Renal cortex interstitium (tissue), 11 donors: ENCODE data around the gene HIPK2. TPM values are rescaled to one million over a fixed set of nuclear protein-coding genes. Genes with fewer than 3 reads are reported as not detected.

Experiments
- DNase-seq, 11 donors: peaks; one replicate each; pipeline ENCODE4 v3.0.0-alpha.2; 2013; ENCODE audit warnings: low read depth in 9 of 11, low spot score in 4 of 11; ENCODE audit errors: extremely low read depth in 1 of 11
- polyA plus RNA-seq, 3 donors: library from polyadenylated mRNA; unstranded; fragments of 120-200 nt; gene quantifications; one replicate each; pipeline ENCODE4 v1.2.1, GENCODE V29; 2013; ENCODE audit not compliant: insufficient read length in 3 of 3

HIPK2 gene
- polyA plus RNA-seq, 3 donors, result 95.7 to 105 (median 99.3) TPM

DNA sequence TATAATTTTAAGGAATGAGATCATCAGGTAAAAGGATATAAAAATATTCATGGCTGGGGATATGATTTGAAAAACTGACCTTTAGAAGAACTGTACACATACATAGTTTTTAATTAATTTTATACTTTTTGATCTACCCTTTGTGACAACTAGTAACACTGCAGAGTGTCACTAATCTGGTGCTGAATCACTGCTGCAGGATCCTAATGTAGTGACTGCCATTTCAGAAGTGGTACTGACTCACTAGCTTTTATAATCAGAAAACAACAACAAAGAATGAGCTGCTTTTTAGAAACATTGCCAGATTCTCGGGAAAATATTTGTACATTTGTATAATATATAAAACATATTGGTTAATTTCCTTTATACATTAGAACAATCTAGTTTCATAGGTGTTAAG lies 110.4 kb downstream of the HIPK2 start:
- no peak for DNase-seq

DNA sequence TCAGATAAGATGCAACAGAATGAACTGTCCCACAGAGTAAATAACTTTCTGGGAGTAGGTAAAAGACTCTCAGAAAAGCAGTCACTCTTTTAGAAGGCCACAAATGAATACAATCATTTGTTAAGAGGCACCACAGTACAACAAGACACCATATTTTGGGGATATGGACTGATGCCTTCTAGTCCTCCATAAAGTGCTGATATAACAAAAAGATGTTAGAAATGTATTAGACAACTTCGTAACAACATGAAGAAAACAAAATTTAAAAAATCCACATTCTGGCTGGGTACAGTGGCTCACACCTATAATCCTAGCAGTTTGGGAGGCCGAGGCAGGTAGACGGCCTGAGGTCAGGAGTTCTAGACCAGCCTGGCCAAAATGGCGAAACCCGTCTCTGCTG lies 111.3 kb downstream of the HIPK2 start:
- no peak for DNase-seq

DNA sequence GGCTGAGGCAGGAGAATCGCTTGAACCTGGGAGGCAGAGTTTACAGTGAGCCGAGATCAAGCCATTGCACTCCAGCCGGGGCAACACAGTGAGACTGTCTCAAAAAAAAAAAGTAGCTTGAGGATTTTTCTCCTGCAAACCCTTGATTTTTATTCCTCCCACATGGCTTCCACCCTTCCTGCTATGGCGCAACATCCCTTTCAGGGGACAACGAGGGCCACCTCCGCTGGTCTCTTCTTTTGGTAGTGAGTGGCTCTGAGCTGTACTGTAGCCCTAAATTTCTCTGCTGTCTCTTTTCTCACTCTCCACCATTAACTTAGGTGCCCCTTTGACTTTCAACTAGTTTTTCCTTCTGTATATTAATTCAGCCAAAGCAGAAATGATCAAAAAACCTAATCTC lies 113.4 kb downstream of the HIPK2 start:
- no peak for DNase-seq

DNA sequence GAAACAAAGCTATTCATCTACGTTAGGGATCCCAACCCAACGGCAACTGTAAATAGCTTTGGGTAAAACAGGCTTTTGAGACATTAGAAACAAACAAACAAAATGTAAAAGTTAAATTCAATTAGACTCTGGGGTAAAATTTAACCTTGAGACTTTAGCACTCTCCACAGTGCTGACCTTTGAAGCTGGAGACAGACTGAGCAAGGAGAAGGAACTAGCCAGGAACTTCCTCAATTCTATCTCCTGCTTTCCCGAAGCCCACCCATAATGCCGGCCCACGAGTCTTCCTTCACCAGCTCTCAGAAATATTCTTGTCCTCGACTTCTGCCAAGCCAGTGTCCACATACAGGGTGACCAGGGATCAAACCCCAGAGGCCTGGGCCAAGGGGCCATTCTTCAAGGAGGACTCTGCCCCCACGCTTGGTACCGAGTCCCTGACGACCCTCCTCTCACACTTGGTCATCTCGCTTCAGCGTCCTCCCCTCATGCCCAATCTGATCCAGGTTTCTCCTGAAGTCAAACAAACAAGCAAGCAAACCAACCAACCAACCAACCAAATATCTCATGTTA lies 114.1 kb downstream of the HIPK2 start:
- DNase-seq, result no peak

DNA sequence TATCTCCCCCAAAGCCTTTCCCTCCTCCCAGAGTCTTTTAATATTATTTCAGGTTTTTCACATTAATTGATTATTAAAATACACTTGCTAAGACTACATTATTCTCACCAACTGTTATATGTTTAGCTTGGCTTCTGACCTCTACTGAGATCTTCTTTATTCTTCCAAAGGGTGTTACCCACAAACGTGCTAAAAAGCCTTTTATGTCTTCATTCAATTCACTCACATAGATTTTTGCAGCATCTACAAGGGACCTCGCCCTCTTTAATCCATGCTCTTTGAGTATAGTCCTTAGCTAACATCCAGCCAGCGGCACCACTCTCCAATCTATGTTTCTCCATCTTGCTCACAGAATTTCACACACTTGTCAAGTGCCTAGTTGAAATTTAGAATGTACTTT lies 115.9 kb downstream of the HIPK2 start:
- DNase-seq, result no peak

DNA sequence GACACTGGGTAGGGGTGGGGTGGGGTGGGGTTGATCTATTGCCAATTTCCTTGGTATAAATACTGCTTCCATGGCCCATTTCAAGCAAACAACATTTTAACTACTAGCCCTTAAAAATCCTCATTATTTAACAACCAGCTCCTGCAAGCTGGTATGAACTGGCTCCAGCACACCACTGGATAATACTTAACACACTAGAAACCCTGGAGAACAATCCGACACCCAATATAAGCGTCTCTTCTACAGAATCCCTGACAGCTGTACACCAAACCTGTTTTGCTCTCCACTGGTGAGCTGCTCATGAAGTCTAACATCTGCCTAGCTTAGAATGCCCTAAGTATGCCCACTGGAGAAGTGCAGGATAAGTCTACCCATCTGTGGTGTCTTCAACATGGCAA lies 116.8 kb downstream of the HIPK2 start:
- no peak for DNase-seq

DNA sequence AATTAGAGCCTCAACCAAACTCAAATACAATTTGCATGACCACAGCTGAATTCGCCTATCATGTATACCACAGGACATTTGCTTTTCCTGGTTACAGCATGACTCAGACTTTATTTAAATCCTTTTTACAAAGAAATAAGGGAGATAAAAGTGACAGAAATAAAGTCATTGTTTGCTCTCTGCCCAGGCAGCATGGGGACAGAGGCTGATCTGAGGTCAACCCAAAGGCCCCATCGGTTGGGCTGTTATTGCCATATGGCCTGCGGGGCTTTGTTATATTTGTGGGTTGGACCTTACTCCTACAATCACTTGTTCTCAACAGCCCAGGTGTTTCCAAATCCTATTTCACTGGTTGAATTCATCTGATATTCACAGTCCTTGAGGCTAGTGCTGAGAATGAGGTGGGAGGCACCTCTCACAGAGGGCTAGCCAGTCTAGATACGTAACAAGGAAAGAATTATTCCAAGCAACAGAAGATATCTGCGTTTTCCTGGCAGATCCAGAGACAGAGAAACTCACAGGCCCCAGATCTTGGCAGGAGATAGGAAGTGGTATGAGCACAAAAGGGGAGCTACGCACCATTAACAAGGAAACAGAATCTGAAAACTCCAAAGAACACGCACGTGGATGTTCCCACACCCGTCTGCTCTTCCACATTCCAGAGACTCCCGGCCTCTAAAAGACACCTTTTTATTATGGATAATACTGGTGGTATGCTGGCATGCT lies 117.3 kb downstream of the HIPK2 start:
- DNase-seq, result no peak

DNA sequence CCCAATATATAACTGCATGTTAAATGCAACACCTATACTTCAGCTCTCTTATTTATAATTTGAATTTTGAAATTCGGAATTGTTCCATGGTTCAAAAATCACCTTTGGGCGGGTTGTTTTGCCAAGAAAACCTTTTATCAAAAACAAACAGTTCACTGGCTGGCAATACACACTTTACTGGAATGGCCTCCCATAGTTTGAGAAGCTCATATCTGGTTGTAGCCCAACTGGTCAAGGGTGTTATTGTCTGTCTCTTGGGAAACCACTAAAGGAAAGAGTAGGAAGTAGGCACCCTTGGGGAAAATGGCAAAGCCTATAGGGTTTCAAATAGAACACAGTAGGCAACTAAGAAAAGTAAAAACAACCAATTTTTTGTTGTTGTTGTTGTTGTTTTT lies 117.9 kb downstream of the HIPK2 start:
- DNase-seq, result no peak

DNA sequence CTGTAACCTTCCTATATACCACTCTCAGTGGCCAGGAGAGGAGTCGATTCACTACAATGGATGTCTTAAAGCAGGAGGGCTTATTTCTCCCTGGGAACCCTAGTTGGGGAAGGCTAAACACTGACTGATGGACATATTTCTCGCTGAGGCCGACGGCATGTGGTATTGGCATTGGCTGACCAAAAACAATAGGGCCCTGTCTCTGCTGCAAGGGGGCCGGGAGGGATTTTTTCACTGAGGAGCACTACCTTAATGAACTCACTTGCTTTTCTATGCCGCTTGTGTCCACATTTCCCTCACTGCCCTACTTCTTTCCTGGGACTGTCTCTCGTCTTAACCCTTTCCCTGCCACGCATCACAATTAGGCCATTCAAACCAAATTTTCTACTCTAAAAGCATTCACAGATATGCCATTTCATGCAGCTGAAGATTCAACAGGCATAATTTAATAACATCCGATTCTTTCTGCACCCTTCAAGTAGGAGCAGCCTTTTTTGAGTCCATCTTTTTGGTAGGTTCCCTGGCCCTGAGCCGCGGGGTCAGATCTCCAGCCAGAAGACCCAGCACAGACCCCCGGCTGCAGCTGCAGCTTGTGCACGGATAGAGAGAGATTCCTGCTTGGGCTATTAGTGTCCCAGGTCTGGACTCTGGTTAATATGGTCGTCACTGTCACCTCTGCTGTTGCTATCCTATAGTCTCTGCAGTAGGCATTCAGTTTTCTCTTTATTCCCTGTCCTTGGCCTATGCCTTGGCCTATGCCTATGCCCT lies 118.7 kb downstream of the HIPK2 start:
- DNase-seq, result no peak

DNA sequence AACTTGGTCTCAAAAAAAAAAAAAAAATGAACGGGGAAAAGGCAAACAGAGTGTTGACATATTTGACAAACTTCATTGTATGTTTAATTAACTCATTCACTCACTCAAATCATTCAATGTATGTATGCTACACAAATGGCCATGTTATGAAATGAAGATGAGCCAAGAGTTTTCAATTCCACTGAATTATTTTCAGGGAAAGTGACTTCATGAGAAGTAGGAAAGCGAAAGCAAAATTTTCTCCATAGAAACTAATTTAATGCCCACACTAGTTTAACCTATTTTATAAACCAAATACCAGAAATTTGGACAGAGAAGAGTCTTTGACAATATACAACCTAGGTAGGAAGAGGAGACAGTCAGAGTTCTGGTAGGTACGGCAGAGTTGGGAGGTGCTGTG lies 119.5 kb downstream of the HIPK2 start:
- no peak for DNase-seq

DNA sequence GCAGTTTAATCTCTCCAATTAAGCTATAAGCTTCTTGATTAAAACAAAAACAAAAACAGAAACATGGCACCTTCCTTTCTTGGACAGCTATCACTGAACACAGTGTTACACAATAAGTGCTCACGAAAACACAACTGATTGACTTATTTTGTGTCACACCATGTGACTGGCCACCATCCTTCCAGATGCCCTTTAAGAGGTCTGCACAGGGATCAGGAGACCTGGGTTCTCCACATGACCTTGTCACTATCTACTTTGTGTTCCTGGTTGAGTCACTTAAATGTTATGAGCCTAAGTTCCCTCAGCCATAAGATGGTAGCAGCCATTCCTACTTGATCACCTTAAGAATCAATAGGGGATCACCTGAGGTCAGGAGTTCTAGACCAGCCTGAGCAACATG lies 120.1 kb downstream of the HIPK2 start:
- DNase-seq, result no peak

DNA sequence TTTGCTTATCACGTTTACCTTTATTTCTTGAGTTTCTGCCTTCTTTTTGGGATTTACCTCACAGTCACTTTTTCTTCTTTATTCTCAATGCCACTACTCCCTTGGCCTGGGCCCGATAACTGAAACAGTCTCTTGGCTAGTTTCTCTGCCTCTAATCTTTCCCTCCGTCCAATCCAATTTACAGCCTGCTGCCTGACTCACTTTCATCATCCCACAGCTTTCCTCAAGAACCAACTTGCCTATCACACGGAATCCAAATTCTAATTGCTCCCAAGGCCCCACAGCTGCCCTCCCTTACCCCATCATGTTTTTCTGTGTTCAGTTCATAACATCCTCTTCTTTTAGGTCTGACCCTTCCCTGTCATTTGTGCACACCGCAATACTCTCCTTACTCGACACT lies 121.4 kb downstream of the HIPK2 start:
- no peak for DNase-seq

DNA sequence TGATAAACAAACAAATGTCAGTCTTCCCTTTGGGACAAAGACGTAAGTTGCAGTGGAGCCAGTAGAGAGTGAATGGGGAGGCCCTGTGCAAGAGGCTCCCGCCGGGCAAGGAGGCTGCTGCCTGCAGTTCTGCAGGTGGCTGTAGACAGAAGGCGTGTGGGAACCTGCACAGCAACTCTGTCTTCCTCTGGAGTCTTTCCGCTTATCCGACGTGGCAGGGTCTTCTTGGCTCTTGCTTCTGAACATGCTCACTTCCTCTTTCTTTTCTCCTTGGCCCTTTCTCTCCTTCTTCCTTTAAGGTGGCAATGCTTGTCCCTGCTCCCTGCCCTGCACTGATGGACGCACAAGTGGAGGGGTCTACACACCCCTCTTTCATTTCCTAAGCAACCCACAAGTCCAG lies 122.5 kb downstream of the HIPK2 start:
- DNase-seq, result no peak

DNA sequence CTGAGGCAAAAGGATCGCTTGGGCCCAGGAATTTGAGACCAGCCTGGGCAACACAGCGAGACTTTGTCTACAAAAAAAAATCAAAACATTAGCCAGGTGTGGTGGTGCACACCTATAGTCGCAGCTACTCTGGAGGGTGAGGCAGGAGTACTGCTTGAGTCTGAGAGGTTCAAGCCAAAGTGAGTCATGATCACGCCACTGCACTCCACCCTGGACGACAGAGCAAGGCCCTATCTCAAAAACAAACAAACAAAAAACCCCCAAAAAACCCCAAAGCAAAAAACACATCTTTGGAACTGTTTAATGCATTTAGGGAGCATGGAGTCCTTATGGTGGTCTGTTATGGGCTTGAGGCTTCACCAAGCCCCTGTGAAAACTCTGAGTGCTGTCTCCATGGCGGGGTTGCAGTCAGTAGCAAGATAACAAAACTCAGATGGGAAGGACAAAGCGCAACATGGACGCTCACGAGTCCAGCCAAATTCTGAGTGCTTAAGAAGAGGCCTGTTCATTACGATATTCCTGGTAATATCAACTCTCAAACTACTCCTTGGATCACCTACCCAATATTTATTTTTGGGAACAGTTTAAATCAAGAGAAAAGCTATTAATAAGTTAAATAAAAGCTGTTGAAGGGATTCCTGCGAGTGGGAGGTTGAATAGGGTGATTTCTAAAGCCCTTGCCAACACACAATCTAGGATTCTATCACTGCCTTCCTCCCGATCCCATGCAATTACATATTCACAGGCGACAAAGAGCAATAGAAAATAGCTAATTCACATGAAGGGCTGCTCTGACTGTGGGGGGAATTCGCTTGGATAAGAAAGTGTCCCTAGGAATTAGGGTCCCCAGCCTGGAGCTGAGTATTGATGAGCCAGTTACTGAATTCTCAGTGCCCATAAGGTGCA lies 123.3 kb downstream of the HIPK2 start:
- DNase-seq, result no peak

DNA sequence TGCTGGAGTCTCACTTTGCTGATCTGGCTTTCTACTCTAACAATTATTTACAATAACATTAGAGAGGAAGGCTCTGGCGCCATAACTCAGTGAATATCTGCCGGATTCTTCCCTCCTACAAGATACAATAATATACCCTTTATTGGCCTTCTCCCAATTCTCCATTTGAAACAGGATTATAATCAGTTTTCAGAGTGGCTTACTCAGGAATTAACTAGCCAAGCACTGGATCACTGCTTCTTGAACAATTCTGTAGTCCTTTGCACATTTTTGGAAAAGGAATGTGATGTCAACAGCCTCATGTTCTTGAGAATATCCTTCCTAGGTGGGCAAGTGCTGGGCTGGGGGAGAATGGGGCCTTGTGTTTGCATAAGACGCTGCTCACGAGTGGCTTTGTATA lies 125.9 kb downstream of the HIPK2 start:
- no peak for DNase-seq

DNA sequence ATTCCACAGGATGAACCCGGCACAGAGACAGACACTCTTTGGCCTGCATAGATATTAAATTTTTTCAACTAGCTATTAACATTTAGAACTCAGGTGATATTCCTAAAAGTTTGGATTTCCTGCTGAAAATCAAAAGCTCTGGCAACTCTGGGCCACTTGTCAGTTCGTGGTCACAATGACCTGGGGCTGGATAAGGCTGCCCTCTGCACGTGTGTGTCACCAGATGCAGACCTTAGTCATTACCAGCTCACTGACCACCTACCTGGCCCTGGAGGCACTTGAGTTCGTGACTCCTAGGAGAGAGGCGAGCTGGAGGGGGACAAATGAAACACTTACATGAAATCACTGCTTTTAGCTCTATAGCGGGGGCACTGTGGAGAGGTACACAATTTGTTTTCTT lies 126.5 kb downstream of the HIPK2 start:
- no peak for DNase-seq

DNA sequence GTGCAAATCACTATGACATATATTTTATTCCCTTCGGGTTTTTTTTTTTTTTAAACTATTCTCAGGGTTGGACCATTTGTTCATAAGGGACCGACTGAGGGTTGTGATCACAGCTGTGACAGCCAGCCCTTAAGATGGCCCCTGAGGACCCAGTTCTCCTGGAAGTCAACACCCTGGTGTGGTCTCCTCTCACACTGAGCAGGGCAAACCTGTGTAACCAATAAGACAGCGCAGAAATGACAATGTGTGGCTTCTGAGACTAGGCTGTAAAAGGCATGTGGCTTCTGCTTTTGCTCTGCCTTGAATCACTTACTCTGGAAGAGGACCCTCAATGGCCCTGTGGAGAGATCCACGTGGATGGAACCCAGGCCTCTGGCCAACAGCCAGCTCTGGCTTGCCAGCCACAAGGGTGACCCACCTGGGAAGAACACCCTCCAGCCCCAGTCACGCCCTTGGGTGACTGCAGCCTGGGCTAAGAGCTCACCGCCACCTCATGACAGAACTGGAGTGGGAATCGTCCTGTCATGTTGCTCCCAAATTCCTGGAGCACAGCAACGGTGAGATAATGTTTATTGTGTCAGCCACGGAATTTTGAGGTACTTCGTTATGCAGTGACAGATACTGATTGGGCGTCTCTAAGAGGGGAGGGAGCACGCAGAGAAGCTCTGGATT lies 127.2 kb downstream of the HIPK2 start:
- no peak for DNase-seq

DNA sequence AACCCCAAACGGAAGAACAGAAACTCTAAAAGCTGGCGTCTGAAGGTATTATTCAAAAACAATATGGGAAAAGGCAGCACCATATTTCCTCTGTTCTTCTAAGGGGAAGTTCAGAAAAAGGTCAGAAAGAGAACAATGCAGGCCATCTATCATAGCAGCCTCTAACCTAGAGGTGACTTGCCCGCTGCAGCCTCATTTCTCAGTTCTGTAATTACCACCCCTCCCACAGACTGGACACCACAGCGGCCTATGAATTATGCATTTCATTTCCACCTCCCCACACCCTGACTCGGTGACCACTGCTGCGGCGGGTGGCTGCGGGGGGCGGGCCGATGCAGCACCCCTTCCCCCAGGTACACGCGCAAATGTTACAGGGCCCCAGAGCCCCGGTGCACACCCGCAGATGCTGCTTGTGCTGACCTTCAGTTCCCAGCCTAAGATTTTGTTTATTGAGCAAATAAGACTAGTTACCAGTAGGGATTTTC lies 128.8 kb downstream of the HIPK2 start:
- DNase-seq, result peak in 1 of 11 donors; percentile 21

DNA sequence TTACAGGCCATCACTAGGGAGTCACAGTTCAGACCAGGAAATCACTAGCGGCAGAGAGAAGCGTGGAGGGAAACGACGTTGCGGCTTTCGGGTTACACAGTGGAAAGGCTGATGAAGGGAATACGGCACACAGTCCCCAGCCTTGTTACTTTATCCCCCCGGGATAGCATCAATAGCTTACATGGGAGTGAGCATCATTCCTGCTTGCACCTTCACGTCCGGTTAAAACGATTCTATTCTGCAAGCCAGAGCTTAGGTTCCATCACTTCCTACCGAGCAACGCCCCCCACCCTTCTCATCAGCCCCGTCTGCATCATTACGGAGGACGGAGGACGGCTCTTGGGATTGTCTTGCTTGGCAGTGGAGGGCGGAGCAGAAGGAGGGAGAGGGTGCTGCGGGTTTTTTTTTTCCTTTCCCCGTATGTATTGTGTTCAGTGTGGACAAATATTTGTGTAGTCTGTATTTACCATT lies 129.4 kb downstream of the HIPK2 start:
- no peak for DNase-seq
